ENCODE data around the gene SLC7A6.

GRCh38 chr16:68244481-68244902 is 19.8 kb upstream of the SLC7A6 start:
- no peak for TF ChIP-seq CTCF (IDR thresholded peaks at IDR 0.05)
- no peak for TF ChIP-seq ZFX (IDR thresholded peaks at IDR 0.05; ENCODE audit: borderline replicate concordance)
